A549 treated with DMSO at 1 μM for 4 hours (cell line): ENCODE data around the gene TENT5D. TPM values are rescaled to one million over a fixed set of nuclear protein-coding genes. Genes with fewer than 3 reads are reported as not detected.

Experiments
- total RNA-seq: library from RNA; stranded (reverse); fragments of 200-300 nt; extraction: Qiagen RNA extraction; gene quantifications from 5 replicates; pipeline ENCODE4 v1.2.3, GENCODE V29; 2022; ENCODE audit warnings: low read depth

TENT5D gene
- total RNA-seq, result not detected in 5 replicates

DNA sequence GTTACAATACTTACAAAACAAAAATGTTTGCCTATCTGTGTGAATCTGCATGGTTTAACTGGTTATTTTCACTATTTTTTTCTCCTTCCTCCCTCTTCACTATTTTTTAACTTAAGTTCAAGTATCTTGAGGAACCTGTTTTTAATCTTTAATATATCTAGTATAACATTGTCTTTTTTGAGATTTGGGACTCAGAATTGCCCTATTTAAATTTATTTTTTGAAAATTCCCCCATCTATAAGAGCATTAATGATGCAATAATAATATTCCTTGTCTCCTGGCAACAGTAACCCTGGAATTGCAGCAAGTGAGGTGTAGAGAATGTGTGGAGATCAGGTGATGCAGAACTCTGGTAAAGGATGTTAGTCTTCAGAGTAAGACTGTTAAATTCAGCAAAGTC is at the start of gene TENT5D:
Gene TENT5D (plus strand): TSS at position 301 of the 400 bp plus-strand sequence. CDS start 22,093 bp downstream, outside the sequence.

